Ovary (tissue), 9 donors: ENCODE results near the gene TMEM179B. TPM values are rescaled to one million over a fixed set of nuclear protein-coding genes. Genes with fewer than 3 reads are reported as not detected.

Source experiments
- DNase-seq, 5 donors: peaks; one replicate each; pipeline ENCODE4 v3.0.0-alpha.2; 2019 to 2020
- H3K27ac ChIP-seq, 2 donors: fragments of 200-600 bp; one replicate each; pipeline versions ENCODE4 v1.5.1 to v1.8.0; 2019 to 2022
- H3K27me3 ChIP-seq: fragments of 200-600 bp; one replicate; pipeline ENCODE4 v1.8.0; 2022
- H3K36me3 ChIP-seq: fragments of 200-600 bp; sonication (generic); one replicate; pipeline ENCODE4 v1.5.1; 2019
- H3K4me1 ChIP-seq: one replicate; pipeline ENCODE4 v1.8.1; 2013; ENCODE audit warnings: mild to moderate bottlenecking, moderate library complexity; ENCODE audit not compliant: insufficient read depth
- H3K4me3 ChIP-seq: fragments of 200-600 bp; sonication (generic); one replicate; pipeline ENCODE4 v1.5.1; 2017
- H3K9me3 ChIP-seq, 2 donors: fragments of 200-600 bp in 1 of 2; sonication (generic) in 1 of 2; one replicate each; pipeline versions ENCODE4 v1.5.1 to v1.8.1; 2013 to 2019; ENCODE audit warnings: mild to moderate bottlenecking in 1 of 2, moderate library complexity in 1 of 2
- CTCF ChIP-seq, 3 donors: fragments of 450-650 bp in 2 of 3; fragments of 200-600 bp in 1 of 3; IDR thresholded peaks; one replicate each; pipeline versions ENCODE4 v1.5.1 to v1.8.0; 2016 to 2022; ENCODE audit warnings: antibody characterized with exemption in 3 of 3, mild to moderate bottlenecking in 1 of 3
- EP300 ChIP-seq: sonication (generic); formaldehyde crosslinking; IDR thresholded peaks from one replicate; pipeline ENCODE4 v1.6.1; 2017; ENCODE audit warnings: antibody characterized with exemption
- POLR2A ChIP-seq: fragments of 450-650 bp; IDR thresholded peaks from one replicate; pipeline ENCODE4 v1.6.1; 2017; ENCODE audit warnings: antibody characterized with exemption, mild to moderate bottlenecking, moderate library complexity
- WGBS, 3 donors: extraction: QIAGEN DNeasy Blood & Tissue Kit in 1 of 3; methylation state at CpG; one replicate each; pipeline versions ENCODE4 v1.1.5 to v1.1.7; 2013 to 2017; 5-methylcytosine and 5-hydroxymethylcytosine counted together
- intact Hi-C, 4 donors: fragments of 100-400 bp; cut with DNase I; formaldehyde crosslinking; loops; one replicate each; pipeline versions ENCODE4 v1.11.0 to v1.15.1; 2022 to 2023
- polyA plus RNA-seq, 2 donors: library from polyadenylated mRNA; stranded (reverse); fragments of 200-250 nt in 1 of 2; fragments of 350-450 nt in 1 of 2; fragmentation: Illumina TruSeq in 1 of 2; extraction: RNeasy Lipid Tissue Mini Kit (QIAGEN cat#74804) in 1 of 2; gene quantifications; one replicate each; pipeline ENCODE4 v1.2.3, GENCODE V29; 2013 to 2014
- total RNA-seq, 7 donors: library from RNA; depleted of rRNA in 2 of 7; stranded (reverse); fragments of >200 nt in 2 of 7; fragmentation: NEBNext Ultra II Directional in 3 of 7; extraction: Animal tissue kit (Norgen Biotek cat#: 25700) in 3 of 7; gene quantifications; one replicate each; pipeline versions ENCODE4 v1.1.0 to v1.2.4, GENCODE V29; 2016 to 2023
- donor health status: DM: no; HTN: no; CAD: no; lungs with moderate emphysema.
- donor health status: DM: no; HTN: no; CAD: no.
- donor health status: Bipolar disorder and iron deficiency.
- donor health status: DM: yes; HTN: yes; CAD: no.
- donor health status: DM: no; HTN: no; CAD: no.
- donor health status: DM: yes; HTN: yes; CAD: no.

Gene TMEM179B
- total and polyA plus RNA-seq, 9 donors, result 32.7 to 101 (median 37.9) TPM

- Histone ChIP-seq H3K4me3 (peak within 1 kb of the TSS; percentile 96), H3K9me3 (no peaks in the 10 kb centered on the region), H3K36me3 (no peaks in the 10 kb centered on the region), H3K4me1 (peaks cover 9% of the 10 kb centered on the region), H3K27me3 (no peaks in the 10 kb centered on the region), H3K27ac (peak within 1 kb of the TSS; percentile 90 to 96)
- TF ChIP-seq POLR2A (peak; percentile 96), CTCF (IDR thresholded peaks at IDR 0.05) (peak in 1 of 3 donors; percentile 25), EP300 (no peak)
- DNase-seq, result peak; percentile 99 to 100 (median 100)
- intact Hi-C loops, result loop anchor here in 2 of 4 donors (2.0 to 5.0 kb wide), 3 partner anchors 27 to 45 kb away; partner anchors contain the start of genes TMEM179B (in 2 of the 2) and NXF1 (in 1 of the 2)
- WGBS, 3 donors, result 0 to 2% (median 0%) methylated on average over 55 to 65 of the region's 65 CpGs
These were observed 44.5 kb downstream of the TMEM179B start, which contains the start of gene STX5 for GRCh38 chr11:62831520-62832335. TSS of gene STX5 (minus strand) at chr11:62832051. CDS start at chr11:62831243, 808 bp downstream.

- Histone ChIP-seq H3K27me3 (no peaks in the 10 kb centered on the region), H3K4me1 (peaks cover 9% of the 10 kb centered on the region), H3K9me3 (no peaks in the 10 kb centered on the region), H3K27ac (peak within 1 kb of the TSS; percentile 90 to 96), H3K36me3 (no peaks in the 10 kb centered on the region), H3K4me3 (peak within 1 kb of the TSS; percentile 96)
- DNase-seq, result peak; percentile 36 to 67 (median 58)
- intact Hi-C loops, result loop anchor here in 2 of 4 donors (2.0 to 5.0 kb wide), 2 partner anchors 45 to 46 kb away; partner anchors contain the start of gene TMEM179B (in 2 of the 2)
- WGBS, 3 donors, result 6 to 8% (median 6%) methylated on average over 40 of the region's 40 CpGs
- TF ChIP-seq CTCF (IDR thresholded peaks at IDR 0.05) (no peak), POLR2A (no peak), EP300 (no peak)
These were observed 45.4 kb downstream of the TMEM179B start, which contains the start of gene TEX54 for GRCh38 chr11:62832336-62833234. TSS of gene TEX54 (minus strand) at chr11:62832841.

- H3K4me1 ChIP-seq, result peaks cover 3% of the 10 kb centered on the region
- WGBS, 3 donors, result 77 to 87% (median 82%) methylated on average over 8 of the region's 8 CpGs
- intact Hi-C loops, result no loop called here
These were observed 48.1 kb downstream of the TMEM179B start for GRCh38 chr11:62835336-62835735.

More at GRCh38 chr11:62835336-62835735, 48.1 kb downstream of the TMEM179B start:
- no peaks in the 10 kb centered on the region for H3K27me3 ChIP-seq
- H3K4me3 ChIP-seq, result no peak overlapping the region
- no peak overlapping the region for H3K27ac ChIP-seq
- H3K36me3 ChIP-seq, result no peaks in the 10 kb centered on the region
- no peak for TF ChIP-seq POLR2A
- no peak for TF ChIP-seq EP300
- TF ChIP-seq CTCF (IDR thresholded peaks at IDR 0.05), result no peak
- H3K9me3 ChIP-seq, result no peaks in the 10 kb centered on the region
- DNase-seq, result no peak
